ENCODE data around the gene FBN2. TPM values are rescaled to one million over a fixed set of nuclear protein-coding genes. Genes with fewer than 3 reads are reported as not detected.

FBN2 gene
- total and polyA plus RNA-seq, 7 donors: 0.23 to 2.0 (median 0.51) TPM; not detected in 1

- no peak overlapping the region for H3K27ac ChIP-seq
- no peak for DNase-seq
- intact Hi-C loops (cut with DNase I): no loop called here
- H3K4me1 ChIP-seq: no peaks in the 10 kb centered on the region
- no peak overlapping the region for H3K4me3 ChIP-seq
- TF ChIP-seq EP300 (IDR thresholded peaks at IDR 0.05): no peak
- no peak for TF ChIP-seq POLR2AphosphoS5 (IDR thresholded peaks at IDR 0.05)
- no peak for TF ChIP-seq CTCF (IDR thresholded peaks at IDR 0.05)
- no peak for TF ChIP-seq POLR2A (IDR thresholded peaks at IDR 0.05)
- H3K36me3 ChIP-seq: no peaks in the 10 kb centered on the region
- H3K27me3 ChIP-seq: no peaks in the 10 kb centered on the region
- WGBS, 2 donors: 87 to 91% methylated on average over 8 of the region's 8 CpGs
- no peaks in the 10 kb centered on the region for H3K9me3 ChIP-seq
Measured at GRCh38 chr5:128395073-128395472, 143.0 kb downstream of the FBN2 start.

- H3K4me1 ChIP-seq: peaks cover 0 to 3% (median 0%) of the 10 kb centered on the region in 4 donors
- WGBS, 2 donors: 44 to 82% methylated on average over 2 of the region's 2 CpGs
- TF ChIP-seq POLR2A (IDR thresholded peaks at IDR 0.05) (no peak), EP300 (IDR thresholded peaks at IDR 0.05) (no peak), CTCF (IDR thresholded peaks at IDR 0.05) (no peak)
Measured at GRCh38 chr5:128384068-128384467, 154.0 kb downstream of the FBN2 start.

DNA sequence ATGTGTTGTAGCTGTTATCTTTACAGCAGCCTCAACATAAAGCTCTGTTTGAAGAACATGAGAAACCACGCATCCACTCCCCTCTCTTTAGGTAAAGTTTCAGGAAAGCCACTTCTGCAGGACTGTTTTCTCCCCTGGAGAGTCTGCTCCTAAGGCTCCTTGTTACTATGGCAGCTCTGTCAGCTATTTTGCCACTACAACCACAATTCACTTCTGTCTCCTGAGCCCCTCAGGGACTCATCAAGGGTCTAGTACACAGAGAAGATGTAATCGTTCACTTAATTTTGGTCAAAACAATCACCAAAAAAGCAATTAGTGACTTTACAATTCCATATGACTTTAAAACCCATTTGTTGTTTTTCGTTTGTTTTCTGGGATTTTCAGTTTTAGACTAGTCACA is 157.7 kb downstream of the FBN2 start:
- no peak for TF ChIP-seq CTCF (IDR thresholded peaks at IDR 0.05)
- no peak for TF ChIP-seq POLR2AphosphoS5 (IDR thresholded peaks at IDR 0.05)
- TF ChIP-seq POLR2A (IDR thresholded peaks at IDR 0.05): no peak
- TF ChIP-seq EP300 (IDR thresholded peaks at IDR 0.05): no peak
- WGBS, 2 donors: 56 to 76% methylated on average over 3 of the region's 3 CpGs
- no peak overlapping the region for H3K27ac ChIP-seq
- no peaks in the 10 kb centered on the region for H3K27me3 ChIP-seq
- peaks cover 0 to 3% (median 0%) of the 10 kb centered on the region in 4 donors for H3K4me1 ChIP-seq
- DNase-seq: no peak
- no peaks in the 10 kb centered on the region for H3K9me3 ChIP-seq
- H3K4me3 ChIP-seq: no peak overlapping the region
- H3K36me3 ChIP-seq: no peaks in the 10 kb centered on the region
- intact Hi-C loops (cut with DNase I): no loop called here

More at GRCh38 chr5:128384068-128384467, 154.0 kb downstream of the FBN2 start:
- Histone ChIP-seq H3K27me3 (no peaks in the 10 kb centered on the region), H3K27ac (no peak overlapping the region), H3K4me3 (no peak overlapping the region), H3K36me3 (no peaks in the 10 kb centered on the region), H3K9me3 (no peaks in the 10 kb centered on the region)
- DNase-seq: no peak
- intact Hi-C loops (cut with DNase I): no loop called here

GRCh38 chr5:128378632-128379031 is 159.4 kb downstream of the FBN2 start:
- intact Hi-C loops (cut with DNase I): no loop called here
- no peaks in the 10 kb centered on the region for H3K27me3 ChIP-seq
- WGBS, 2 donors: 81 to 82% methylated on average over 1 of the region's 1 CpG

More at GRCh38 chr5:128378632-128379031, 159.4 kb downstream of the FBN2 start:
- H3K27ac ChIP-seq: no peak overlapping the region
- H3K4me3 ChIP-seq: no peak overlapping the region
- peaks cover 0 to 3% (median 0%) of the 10 kb centered on the region in 4 donors for H3K4me1 ChIP-seq
- no peaks in the 10 kb centered on the region for H3K9me3 ChIP-seq
- H3K36me3 ChIP-seq: no peaks in the 10 kb centered on the region
- TF ChIP-seq CTCF (IDR thresholded peaks at IDR 0.05): no peak
- TF ChIP-seq EP300 (IDR thresholded peaks at IDR 0.05): no peak
- no peak for TF ChIP-seq POLR2A (IDR thresholded peaks at IDR 0.05)
- no peak for TF ChIP-seq POLR2AphosphoS5 (IDR thresholded peaks at IDR 0.05)
- DNase-seq: no peak
